Sciatic nerve (tissue), 2 donors: ENCODE data around the gene FDX2. TPM values are rescaled to one million over a fixed set of nuclear protein-coding genes. Genes with fewer than 3 reads are reported as not detected.

Experiments
- ATAC-seq: fragments of 200-7000 bp; cut with Tn5 transposase; one replicate; pipeline ENCODE4 v1.9.1; 2020; ENCODE audit warnings: mild to moderate bottlenecking, moderate library complexity
- DNase-seq: peaks from one replicate; pipeline ENCODE4 v3.0.0-alpha.2; 2020; ENCODE audit warnings: low spot score
- intact Hi-C: fragments of 100-400 bp; cut with DNase I; formaldehyde crosslinking; loops from one replicate; pipeline ENCODE4 v1.14.2; 2022
- total RNA-seq: library from RNA; stranded (reverse); fragmentation: NEBNext Ultra II Directional; extraction: Animal tissue kit (Norgen Biotek cat#: 25700); gene quantifications from one replicate; pipeline ENCODE4 v1.2.1, GENCODE V29; 2021
- donor health status: DM: no; HTN: no; CAD: no.
- donor health status: DM: no; HTN: no; CAD: no.

Gene FDX2
- total RNA-seq, 1 donor from 2014 or later, result 15.2 TPM

- intact Hi-C loops, result loop anchor here (2.0 kb wide), 1 partner anchor 17 kb away; the partner anchor contains the start of gene FDX2
- DNase-seq (no peak), ATAC-seq (peak; percentile 0)
These were observed 18.2 kb upstream of the FDX2 start for GRCh38 chr19:10333758-10334587.

GRCh38 chr19:10332965-10333757 is 17.3 kb upstream of the FDX2 start, which contains the start of gene RAVER1:
Gene RAVER1 (minus strand): TSS chr19:10333529. CDS start chr19:10333507, 22 bp downstream.
- peak; percentile 99 for DNase-seq
- peak; percentile 96 for ATAC-seq
- intact Hi-C loops, result loop anchor here (2.0 kb wide), 1 partner anchor 16 kb away; the partner anchor contains the start of gene FDX2

GRCh38 chr19:10332158-10332964 is 16.5 kb upstream of the FDX2 start:
- DNase-seq, result no peak
- intact Hi-C loops, result loop anchor here (2.0 kb wide), 1 partner anchor 16 kb away; the partner anchor contains the start of gene FDX2
- no peak for ATAC-seq

- DNase-seq (no peak), ATAC-seq (no peak)
- intact Hi-C loops, result no loop called here
These were observed 13.7 kb upstream of the FDX2 start for GRCh38 chr19:10329555-10329954.

- DNase-seq, result no peak
- intact Hi-C loops, result no loop called here
- ATAC-seq, result no peak
These were observed 13.0 kb upstream of the FDX2 start for GRCh38 chr19:10328558-10329429.

- intact Hi-C loops, result no loop called here
- ATAC-seq, result no peak
- DNase-seq, result no peak
These were observed 12.0 kb upstream of the FDX2 start for GRCh38 chr19:10327793-10328192.

GRCh38 chr19:10325732-10326131 is 9.9 kb upstream of the FDX2 start:
- no peak for DNase-seq
- intact Hi-C loops, result no loop called here
- no peak for ATAC-seq

GRCh38 chr19:10321874-10322835 is 6.3 kb upstream of the FDX2 start:
- no peak for ATAC-seq
- intact Hi-C loops, result no loop called here
- DNase-seq, result no peak

GRCh38 chr19:10321417-10321797 is 5.6 kb upstream of the FDX2 start:
- DNase-seq (no peak), ATAC-seq (no peak)
- intact Hi-C loops, result no loop called here

- no peak for DNase-seq
- intact Hi-C loops, result no loop called here
These were observed 5.0 kb upstream of the FDX2 start for GRCh38 chr19:10320602-10321416.

GRCh38 chr19:10318807-10319682 is 3.2 kb upstream of the FDX2 start:
- ATAC-seq (no peak), DNase-seq (no peak)
- intact Hi-C loops, result no loop called here

More at GRCh38 chr19:10320602-10321416, 5.0 kb upstream of the FDX2 start:
- no peak for ATAC-seq

- ATAC-seq, result no peak
- intact Hi-C loops, result loop anchor here (2.0 kb wide), 1 partner anchor 15 kb away; the partner anchor contains the start of gene RAVER1
- DNase-seq, result no peak
These were observed 2.1 kb upstream of the FDX2 start for GRCh38 chr19:10317857-10318462.

- DNase-seq (no peak), ATAC-seq (no peak)
- intact Hi-C loops, result loop anchor here (2.0 kb wide), 1 partner anchor 16 kb away; the partner anchor contains the start of gene RAVER1
These were observed 1.4 kb upstream of the FDX2 start for GRCh38 chr19:10317045-10317856.
